Astrocyte (in vitro differentiated cells and primary cell): ENCODE data around the gene AKAP13. TPM values are rescaled to one million over a fixed set of nuclear protein-coding genes. Genes with fewer than 3 reads are reported as not detected.

Source experiments
- DNase-seq: peaks from one replicate; pipeline ENCODE4 v3.0.0-alpha.2; 2010; ENCODE audit warnings: low read depth
- FAIRE-seq: peaks from 2 replicates; lab custom pipeline; 2011; peaks lifted over from hg19 to GRCh38; lab: Jason Lieb, UNC
- H2AFZ ChIP-seq: 2 replicates; pipeline ENCODE4 v1.6.0; 2012; ENCODE audit warnings: low read depth, low read length, inconsistent platforms
- H3K27ac ChIP-seq: 2 replicates; pipeline ENCODE4 v1.5.1; 2011; ENCODE audit warnings: low read depth, low read length, inconsistent platforms
- H3K27me3 ChIP-seq: 2 replicates; pipeline ENCODE4 v1.6.0; 2011; ENCODE audit warnings: low read length, inconsistent platforms; ENCODE audit not compliant: insufficient read depth
- H3K36me3 ChIP-seq: 2 replicates; pipeline ENCODE4 v1.5.1; 2011; ENCODE audit warnings: low read length, inconsistent platforms; ENCODE audit not compliant: insufficient read depth
- H3K4me1 ChIP-seq: 2 replicates; pipeline ENCODE4 v1.5.1; 2011; ENCODE audit warnings: low read length, inconsistent platforms; ENCODE audit not compliant: insufficient read depth
- H3K4me2 ChIP-seq: 2 replicates; pipeline ENCODE4 v1.6.0; 2012; ENCODE audit warnings: low read length, inconsistent platforms
- H3K4me3 ChIP-seq: 2 replicates; pipeline ENCODE4 v1.5.1; 2011; ENCODE audit warnings: low read depth, mild to moderate bottlenecking, low read length, inconsistent platforms; ENCODE audit not compliant: insufficient read depth
- H3K79me2 ChIP-seq: 2 replicates; pipeline ENCODE4 v1.6.0; 2012; ENCODE audit warnings: mild to moderate bottlenecking, low read length, inconsistent platforms; ENCODE audit not compliant: insufficient read depth
- H3K9ac ChIP-seq: 2 replicates; pipeline ENCODE4 v1.6.0; 2012; ENCODE audit warnings: mild to moderate bottlenecking, low read length, inconsistent platforms
- H3K9me3 ChIP-seq: 2 replicates; pipeline ENCODE4 v1.5.1; 2012; ENCODE audit warnings: low read depth, mild to moderate bottlenecking, low read length, inconsistent platforms; ENCODE audit not compliant: insufficient read depth
- H4K20me1 ChIP-seq: 2 replicates; pipeline ENCODE4 v1.6.0; 2012; ENCODE audit warnings: low read length, inconsistent platforms; ENCODE audit not compliant: insufficient read depth
- H3K27ac Mint-ChIP-seq: one replicate; pipeline ENCODE4 v1.8.0; 2021; ENCODE audit warnings: mild to moderate bottlenecking, mixed read lengths; ENCODE audit not compliant: unreplicated experiment
- H3K27me3 Mint-ChIP-seq: one replicate; pipeline ENCODE4 v1.8.0; 2021; ENCODE audit warnings: low read depth, mixed read lengths; ENCODE audit not compliant: unreplicated experiment
- H3K36me3 Mint-ChIP-seq: one replicate; pipeline ENCODE4 v1.8.0; 2021; ENCODE audit warnings: low read depth, mixed read lengths; ENCODE audit not compliant: unreplicated experiment
- H3K4me1 Mint-ChIP-seq: one replicate; pipeline ENCODE4 v1.8.0; 2021; ENCODE audit warnings: low read depth, mixed read lengths; ENCODE audit not compliant: unreplicated experiment
- H3K4me3 Mint-ChIP-seq: one replicate; pipeline ENCODE4 v1.8.0; 2021; ENCODE audit warnings: mild to moderate bottlenecking, moderate library complexity, mixed read lengths; ENCODE audit not compliant: unreplicated experiment
- H3K9me3 Mint-ChIP-seq: one replicate; pipeline ENCODE4 v1.8.0; 2021; ENCODE audit warnings: mild to moderate bottlenecking, mixed read lengths; ENCODE audit not compliant: unreplicated experiment
- CTCF ChIP-seq: IDR thresholded peaks from 2 replicates; pipeline ENCODE4 v1.5.1; 2011; ENCODE audit warnings: low read depth, mild to moderate bottlenecking, inconsistent platforms, low read length, moderate library complexity; ENCODE audit not compliant: insufficient read depth
- EZH2 ChIP-seq: IDR thresholded peaks from 2 replicates; pipeline ENCODE4 v1.6.1; 2012; ENCODE audit warnings: mild to moderate bottlenecking, low read length, inconsistent platforms; ENCODE audit not compliant: insufficient read depth
- total RNA-seq: library from RNA; stranded (reverse); gene quantifications from 2 replicates; pipeline ENCODE4 v1.2.1, GENCODE V29; 2021

Gene AKAP13
- total RNA-seq, 1 donor from 2014 or later, result 98.2 TPM

GRCh38 chr15:85672332-85673084 lies 292.1 kb downstream of the AKAP13 start:
- H3K9me3 ChIP-seq, result no peaks in the 10 kb centered on the region
- H3K27me3 ChIP-seq, result no peaks in the 10 kb centered on the region
- Mint-ChIP-seq H3K9me3 (no peaks in the 10 kb centered on the region), H3K27me3 (no peaks in the 10 kb centered on the region), H3K4me3 (no peak overlapping the region), H3K27ac (peak overlapping the region; percentile 67), H3K36me3 (peaks cover 17% of the 10 kb centered on the region), H3K4me1 (peaks cover 18% of the 10 kb centered on the region)
- H3K27ac ChIP-seq, result no peak overlapping the region
- H4K20me1 ChIP-seq, result no peaks in the 10 kb centered on the region
- H3K4me3 ChIP-seq, result no peak overlapping the region
- FAIRE-seq, result peak; percentile 52
- no peak overlapping the region for H3K4me2 ChIP-seq
- H3K4me1 ChIP-seq, result peaks cover 10% of the 10 kb centered on the region
- DNase-seq, result no peak
- H3K36me3 ChIP-seq, result peaks cover 20% of the 10 kb centered on the region
- H3K9ac ChIP-seq, result no peak overlapping the region
- no peak for TF ChIP-seq EZH2
- TF ChIP-seq CTCF, result no peak
- H3K79me2 ChIP-seq, result no peaks in the 10 kb centered on the region
- no peak overlapping the region for H2AFZ ChIP-seq

- no peak for FAIRE-seq
- Mint-ChIP-seq H3K4me1 (peaks cover 11% of the 10 kb centered on the region), H3K27ac (peak overlapping the region; percentile 67), H3K36me3 (peaks cover 17% of the 10 kb centered on the region), H3K27me3 (no peaks in the 10 kb centered on the region), H3K4me3 (no peak overlapping the region), H3K9me3 (no peaks in the 10 kb centered on the region)
- Histone ChIP-seq H3K9ac (no peak overlapping the region), H3K4me2 (no peak overlapping the region), H3K4me3 (no peak overlapping the region), H3K4me1 (peaks cover 4% of the 10 kb centered on the region), H4K20me1 (no peaks in the 10 kb centered on the region), H3K79me2 (no peaks in the 10 kb centered on the region), H2AFZ (no peak overlapping the region), H3K36me3 (peaks cover 20% of the 10 kb centered on the region), H3K27ac (no peak overlapping the region), H3K9me3 (no peaks in the 10 kb centered on the region), H3K27me3 (no peaks in the 10 kb centered on the region)
- TF ChIP-seq CTCF (no peak), EZH2 (no peak)
- DNase-seq, result no peak
Measured at GRCh38 chr15:85673326-85673725, 292.9 kb downstream of the AKAP13 start.
